ENCODE results near the gene FADS2.

- TF ChIP-seq, protein P1, sequence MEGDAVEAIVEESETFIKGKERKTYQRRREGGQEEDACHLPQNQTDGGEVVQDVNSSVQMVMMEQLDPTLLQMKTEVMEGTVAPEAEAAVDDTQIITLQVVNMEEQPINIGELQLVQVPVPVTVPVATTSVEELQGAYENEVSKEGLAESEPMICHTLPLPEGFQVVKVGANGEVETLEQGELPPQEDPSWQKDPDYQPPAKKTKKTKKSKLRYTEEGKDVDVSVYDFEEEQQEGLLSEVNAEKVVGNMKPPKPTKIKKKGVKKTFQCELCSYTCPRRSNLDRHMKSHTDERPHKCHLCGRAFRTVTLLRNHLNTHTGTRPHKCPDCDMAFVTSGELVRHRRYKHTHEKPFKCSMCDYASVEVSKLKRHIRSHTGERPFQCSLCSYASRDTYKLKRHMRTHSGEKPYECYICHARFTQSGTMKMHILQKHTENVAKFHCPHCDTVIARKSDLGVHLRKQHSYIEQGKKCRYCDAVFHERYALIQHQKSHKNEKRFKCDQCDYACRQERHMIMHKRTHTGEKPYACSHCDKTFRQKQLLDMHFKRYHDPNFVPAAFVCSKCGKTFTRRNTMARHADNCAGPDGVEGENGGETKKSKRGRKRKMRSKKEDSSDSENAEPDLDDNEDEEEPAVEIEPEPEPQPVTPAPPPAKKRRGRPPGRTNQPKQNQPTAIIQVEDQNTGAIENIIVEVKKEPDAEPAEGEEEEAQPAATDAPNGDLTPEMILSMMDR (IDR thresholded peaks at IDR 0.05) = no peak
- TF ChIP-seq, protein P2, sequence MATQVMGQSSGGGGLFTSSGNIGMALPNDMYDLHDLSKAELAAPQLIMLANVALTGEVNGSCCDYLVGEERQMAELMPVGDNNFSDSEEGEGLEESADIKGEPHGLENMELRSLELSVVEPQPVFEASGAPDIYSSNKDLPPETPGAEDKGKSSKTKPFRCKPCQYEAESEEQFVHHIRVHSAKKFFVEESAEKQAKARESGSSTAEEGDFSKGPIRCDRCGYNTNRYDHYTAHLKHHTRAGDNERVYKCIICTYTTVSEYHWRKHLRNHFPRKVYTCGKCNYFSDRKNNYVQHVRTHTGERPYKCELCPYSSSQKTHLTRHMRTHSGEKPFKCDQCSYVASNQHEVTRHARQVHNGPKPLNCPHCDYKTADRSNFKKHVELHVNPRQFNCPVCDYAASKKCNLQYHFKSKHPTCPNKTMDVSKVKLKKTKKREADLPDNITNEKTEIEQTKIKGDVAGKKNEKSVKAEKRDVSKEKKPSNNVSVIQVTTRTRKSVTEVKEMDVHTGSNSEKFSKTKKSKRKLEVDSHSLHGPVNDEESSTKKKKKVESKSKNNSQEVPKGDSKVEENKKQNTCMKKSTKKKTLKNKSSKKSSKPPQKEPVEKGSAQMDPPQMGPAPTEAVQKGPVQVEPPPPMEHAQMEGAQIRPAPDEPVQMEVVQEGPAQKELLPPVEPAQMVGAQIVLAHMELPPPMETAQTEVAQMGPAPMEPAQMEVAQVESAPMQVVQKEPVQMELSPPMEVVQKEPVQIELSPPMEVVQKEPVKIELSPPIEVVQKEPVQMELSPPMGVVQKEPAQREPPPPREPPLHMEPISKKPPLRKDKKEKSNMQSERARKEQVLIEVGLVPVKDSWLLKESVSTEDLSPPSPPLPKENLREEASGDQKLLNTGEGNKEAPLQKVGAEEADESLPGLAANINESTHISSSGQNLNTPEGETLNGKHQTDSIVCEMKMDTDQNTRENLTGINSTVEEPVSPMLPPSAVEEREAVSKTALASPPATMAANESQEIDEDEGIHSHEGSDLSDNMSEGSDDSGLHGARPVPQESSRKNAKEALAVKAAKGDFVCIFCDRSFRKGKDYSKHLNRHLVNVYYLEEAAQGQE (IDR thresholded peaks at IDR 0.05) = no peak
- TF ChIP-seq ESRRA (IDR thresholded peaks at IDR 0.05; ENCODE audit: borderline replicate concordance, low read length) = no peak
- TF ChIP-seq EHMT2 (IDR thresholded peaks at IDR 0.05; ENCODE audit: low read depth) = no peak
- TF ChIP-seq, protein P3, sequence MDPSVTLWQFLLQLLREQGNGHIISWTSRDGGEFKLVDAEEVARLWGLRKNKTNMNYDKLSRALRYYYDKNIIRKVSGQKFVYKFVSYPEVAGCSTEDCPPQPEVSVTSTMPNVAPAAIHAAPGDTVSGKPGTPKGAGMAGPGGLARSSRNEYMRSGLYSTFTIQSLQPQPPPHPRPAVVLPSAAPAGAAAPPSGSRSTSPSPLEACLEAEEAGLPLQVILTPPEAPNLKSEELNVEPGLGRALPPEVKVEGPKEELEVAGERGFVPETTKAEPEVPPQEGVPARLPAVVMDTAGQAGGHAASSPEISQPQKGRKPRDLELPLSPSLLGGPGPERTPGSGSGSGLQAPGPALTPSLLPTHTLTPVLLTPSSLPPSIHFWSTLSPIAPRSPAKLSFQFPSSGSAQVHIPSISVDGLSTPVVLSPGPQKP (IDR thresholded peaks at IDR 0.05; ENCODE audit: low read depth, low read length) = no peak
- no peak for TF ChIP-seq POLR2A (IDR thresholded peaks at IDR 0.05; ENCODE audit: low read length)
- TF ChIP-seq MAFK (IDR thresholded peaks at IDR 0.05; ENCODE audit: partially characterized antibody) = no peak
- no peak for TF ChIP-seq JUNB (IDR thresholded peaks at IDR 0.05)
- TF ChIP-seq POLR2AphosphoS2 (conservative IDR thresholded peaks at IDR 0.05; ENCODE audit: low read length) = no peak
- TF ChIP-seq CBX8 (IDR thresholded peaks at IDR 0.05) = no peak
- no peak for TF ChIP-seq KDM5A (IDR thresholded peaks at IDR 0.05)
- TF ChIP-seq HOXA7 (CRISPR knock-in tag; IDR thresholded peaks at IDR 0.05) = no peak
Observed at GRCh38 chr11:61811831-61812230, 16.3 kb upstream of the FADS2 start.

Measured in A549 (cell line).